Right hindlimb (tissue), 1 donor: ENCODE results near the gene IFT27.

Experiments used
- DNase-seq: peaks from one replicate; pipeline ENCODE4 v3.0.0-alpha.2; 2018

IFT27 gene

GRCh38 chr22:36775964-36776669 lies at the start of gene IFT27:
TSS of gene IFT27 (minus strand) at chr22:36776119. CDS start at chr22:36775707, 412 bp downstream.
- peak; percentile 100 for DNase-seq

- no peak for DNase-seq
Observed at GRCh38 chr22:36824655-36825054, 48.7 kb upstream of the IFT27 start.

GRCh38 chr22:36823186-36823839 lies 47.4 kb upstream of the IFT27 start:
- DNase-seq, result peak; percentile 71

- DNase-seq, result no peak
Observed at GRCh38 chr22:36822581-36822980, 46.7 kb upstream of the IFT27 start.

GRCh38 chr22:36819112-36819511 lies 43.2 kb upstream of the IFT27 start:
- DNase-seq, result no peak

- no peak for DNase-seq
Observed at GRCh38 chr22:36818010-36818642, 42.2 kb upstream of the IFT27 start.

- no peak for DNase-seq
Observed at GRCh38 chr22:36817525-36817848, 41.6 kb upstream of the IFT27 start.

GRCh38 chr22:36816636-36817524 lies 41.0 kb upstream of the IFT27 start, which contains the start of gene PVALB:
TSS of gene PVALB (minus strand) at chr22:36817035. CDS start at chr22:36817005, 30 bp downstream.
- DNase-seq, result peak; percentile 41

GRCh38 chr22:36816339-36816635 lies 40.4 kb upstream of the IFT27 start:
- DNase-seq, result no peak

- no peak for DNase-seq
Observed at GRCh38 chr22:36815558-36816338, 39.8 kb upstream of the IFT27 start.

- no peak for DNase-seq
Observed at GRCh38 chr22:36814801-36815200, 38.9 kb upstream of the IFT27 start.

GRCh38 chr22:36811094-36811800 lies 35.3 kb upstream of the IFT27 start:
- no peak for DNase-seq

GRCh38 chr22:36809351-36809750 lies 33.4 kb upstream of the IFT27 start:
- no peak for DNase-seq

- DNase-seq, result no peak
Observed at GRCh38 chr22:36808721-36809344, 32.9 kb upstream of the IFT27 start.

GRCh38 chr22:36807627-36808026 lies 31.7 kb upstream of the IFT27 start:
- DNase-seq, result no peak

GRCh38 chr22:36806835-36807234 lies 30.9 kb upstream of the IFT27 start:
- no peak for DNase-seq

- DNase-seq, result no peak
Observed at GRCh38 chr22:36803358-36803757, 27.4 kb upstream of the IFT27 start.

- no peak for DNase-seq
Observed at GRCh38 chr22:36798674-36799066, 22.8 kb upstream of the IFT27 start.

GRCh38 chr22:36797911-36798673 lies 22.2 kb upstream of the IFT27 start:
- DNase-seq, result no peak

- DNase-seq, result no peak
Observed at GRCh38 chr22:36797374-36797773, 21.5 kb upstream of the IFT27 start.
